Measurements from ENCODE around the gene NBEAL1.

Gene NBEAL1

GRCh38 chr2:203237346-203238238 lies 222.9 kb downstream of the NBEAL1 start:
- Histone ChIP-seq H3K36me3 (replicated peaks) (no peaks in the 10 kb centered on the region), H3K27ac (no peak overlapping the region), H3K27me3 (replicated peaks) (no peaks in the 10 kb centered on the region), H3K4me3 (ENCODE audit: low read depth, low read length) (peak overlapping the region; percentile 87)
- in situ Hi-C loops (cut with HindIII; ENCODE audit: low pct_ligation_motif_present, low sequenced_read_pairs): no loop called here
- DNase-seq: no peak
- no peak for TF ChIP-seq CTCF (IDR thresholded peaks at IDR 0.05; ENCODE audit: low read depth, low read length, missing control alignments)

GRCh38 chr2:203238292-203238703 lies 223.6 kb downstream of the NBEAL1 start:
- peak overlapping the region; percentile 87 for H3K4me3 ChIP-seq (ENCODE audit: low read depth, low read length)
- peak overlapping the region; percentile 97 for H3K27ac ChIP-seq
- in situ Hi-C loops (cut with HindIII; ENCODE audit: low pct_ligation_motif_present, low sequenced_read_pairs): no loop called here
- no peak for TF ChIP-seq CTCF (IDR thresholded peaks at IDR 0.05; ENCODE audit: low read depth, low read length, missing control alignments)
- no peak for DNase-seq
- no peaks in the 10 kb centered on the region for H3K27me3 ChIP-seq (replicated peaks)
- H3K36me3 ChIP-seq (replicated peaks): peaks cover 6% of the 10 kb centered on the region

- Histone ChIP-seq H3K36me3 (replicated peaks) (peaks cover 10% of the 10 kb centered on the region), H3K27me3 (replicated peaks) (no peaks in the 10 kb centered on the region), H3K27ac (peak within 1 kb of the TSS; percentile 97), H3K4me3 (ENCODE audit: low read depth, low read length) (peak within 1 kb of the TSS; percentile 87)
- in situ Hi-C loops (cut with HindIII; ENCODE audit: low pct_ligation_motif_present, low sequenced_read_pairs): no loop called here
- DNase-seq: peak; percentile 94
- TF ChIP-seq CTCF (IDR thresholded peaks at IDR 0.05; ENCODE audit: low read depth, low read length, missing control alignments): peak; percentile 46
Observed at GRCh38 chr2:203238704-203239526, 224.2 kb downstream of the NBEAL1 start, which contains the start of gene CYP20A1. Gene CYP20A1 (plus strand): TSS chr2:203239018. CDS start chr2:203239063, 45 bp downstream.

- no peak overlapping the region for H3K27ac ChIP-seq
- no peak for DNase-seq
- no peak for TF ChIP-seq CTCF (IDR thresholded peaks at IDR 0.05; ENCODE audit: low read depth, low read length, missing control alignments)
Observed at GRCh38 chr2:203240491-203240890, 225.8 kb downstream of the NBEAL1 start.

GRCh38 chr2:203242518-203242917 lies 227.8 kb downstream of the NBEAL1 start:
- in situ Hi-C loops (cut with HindIII; ENCODE audit: low pct_ligation_motif_present, low sequenced_read_pairs): no loop called here
- H3K4me3 ChIP-seq (ENCODE audit: low read depth, low read length): no peak overlapping the region
- H3K27me3 ChIP-seq (replicated peaks): no peaks in the 10 kb centered on the region
- H3K27ac ChIP-seq: no peak overlapping the region
- no peak for TF ChIP-seq CTCF (IDR thresholded peaks at IDR 0.05; ENCODE audit: low read depth, low read length, missing control alignments)
- no peak for DNase-seq
- peaks cover 14% of the 10 kb centered on the region for H3K36me3 ChIP-seq (replicated peaks)

More at GRCh38 chr2:203240491-203240890, 225.8 kb downstream of the NBEAL1 start:
- peak overlapping the region; percentile 87 for H3K4me3 ChIP-seq (ENCODE audit: low read depth, low read length)
- H3K27me3 ChIP-seq (replicated peaks): no peaks in the 10 kb centered on the region
- in situ Hi-C loops (cut with HindIII; ENCODE audit: low pct_ligation_motif_present, low sequenced_read_pairs): no loop called here
- H3K36me3 ChIP-seq (replicated peaks): peaks cover 10% of the 10 kb centered on the region

All from brain microvascular endothelial cell (primary cell).